GM18909 (cell line): ENCODE results near the gene GNMT.
A peak's percentile ranks its signal among the peaks of the same experiment; 100 is the strongest.

Experiments
- ATAC-seq: cut with Tn5 transposase; IDR thresholded peaks from one replicate; pipeline ENCODE4 v1.9.1; 2021; ENCODE audit warnings: mild to moderate bottlenecking; ENCODE audit not compliant: unreplicated experiment, poor library complexity

The GNMT gene

DNA sequence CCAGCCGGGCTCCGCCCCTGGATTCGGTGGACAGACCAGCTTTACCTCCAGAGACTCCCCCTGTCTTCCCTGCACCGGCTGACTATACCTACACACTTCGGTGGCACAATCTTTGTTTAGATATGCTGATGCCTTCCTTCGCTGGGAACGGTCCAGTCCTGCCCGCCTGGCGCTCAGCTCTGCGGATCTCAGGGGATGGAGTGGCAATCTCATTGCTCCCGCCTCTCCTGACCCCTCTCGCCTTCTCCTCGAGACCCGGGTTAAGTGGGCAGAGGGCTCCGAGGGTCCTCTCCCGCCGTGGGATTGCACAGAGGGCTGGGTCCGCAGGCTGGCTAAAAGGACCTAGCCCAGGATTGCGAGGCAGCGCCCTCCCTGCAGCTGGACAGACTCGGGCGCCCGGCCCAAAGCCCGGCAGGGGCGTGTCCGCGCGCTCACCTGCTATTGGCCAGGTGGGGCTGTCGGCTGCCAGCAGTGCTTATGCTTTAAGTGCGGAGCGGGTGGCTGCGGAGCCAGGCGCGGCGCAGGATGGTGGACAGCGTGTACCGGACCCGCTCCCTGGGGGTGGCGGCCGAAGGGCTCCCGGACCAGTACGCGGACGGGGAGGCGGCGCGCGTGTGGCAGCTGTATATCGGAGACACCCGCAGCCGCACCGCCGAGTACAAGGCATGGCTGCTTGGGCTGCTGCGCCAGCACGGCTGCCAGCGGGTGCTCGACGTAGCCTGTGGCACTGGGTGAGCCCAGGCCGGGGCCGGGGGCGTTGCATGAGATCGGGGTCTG lies at the start of gene GNMT:
Gene GNMT (plus strand): TSS at position 512 of the 777 bp plus-strand sequence. CDS start 14 bp downstream, at position 526.
- ATAC-seq, result no peak

DNA sequence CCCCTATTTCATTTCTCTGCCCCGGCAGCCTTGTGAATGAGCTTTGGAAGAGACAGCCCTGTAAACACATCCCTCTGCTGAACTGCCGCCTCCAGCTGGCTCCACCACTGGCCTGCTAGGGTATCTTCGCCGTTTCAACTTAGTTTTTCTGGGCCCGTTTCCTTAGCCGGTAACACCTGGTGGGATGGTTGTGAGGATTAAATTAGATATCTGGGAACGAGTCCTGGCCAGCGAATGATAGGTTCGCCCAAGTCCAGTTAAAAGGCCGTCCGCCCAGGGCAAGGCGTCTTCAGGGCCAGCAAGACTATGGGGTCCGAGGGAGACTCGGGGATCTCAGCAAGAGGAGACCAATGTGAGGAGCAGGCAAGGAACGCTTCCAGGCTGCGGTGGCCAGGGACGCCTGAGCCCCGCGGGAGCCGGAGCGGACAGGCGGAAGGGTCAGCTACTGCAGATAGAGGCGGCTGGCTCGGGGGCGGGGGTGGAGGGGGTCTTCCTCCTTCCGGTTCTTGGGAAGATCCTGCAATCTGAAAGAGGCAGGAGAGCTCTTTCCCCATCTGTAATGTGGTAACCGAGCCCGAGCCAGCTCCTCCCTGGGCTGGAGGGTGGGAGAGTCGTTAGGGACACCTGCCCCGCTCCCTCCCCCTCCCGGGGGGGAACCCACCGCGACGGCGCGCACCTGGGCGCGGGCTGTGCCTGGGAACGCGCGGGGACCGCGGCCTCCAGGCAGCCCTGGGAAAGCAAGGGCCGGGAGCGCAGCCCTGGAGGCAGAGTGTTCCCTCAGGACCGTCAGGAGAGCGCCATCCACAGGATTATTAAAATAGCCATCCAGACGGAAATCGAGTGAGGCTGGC lies 49.2 kb upstream of the GNMT start:
- no peak for ATAC-seq

DNA sequence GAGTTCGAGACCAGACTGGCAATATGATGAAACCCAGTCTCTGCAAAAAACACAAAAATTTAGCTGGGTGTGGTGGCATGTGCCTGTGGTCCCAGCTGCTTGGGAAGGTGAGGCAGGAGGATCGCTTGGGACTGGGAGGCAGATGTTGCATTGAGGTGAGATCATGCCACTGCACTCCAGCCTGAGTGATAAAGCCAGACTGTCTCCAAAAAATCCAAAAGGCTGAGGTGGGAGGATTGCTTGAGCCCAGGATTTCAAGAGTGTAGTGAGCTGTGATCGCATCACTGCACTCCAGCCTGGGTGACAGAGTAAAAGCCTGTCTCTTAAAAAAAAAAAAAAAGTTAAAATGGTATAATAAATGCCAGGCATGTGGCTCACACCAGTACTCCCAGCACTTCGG lies 46.0 kb upstream of the GNMT start:
- no peak for ATAC-seq

DNA sequence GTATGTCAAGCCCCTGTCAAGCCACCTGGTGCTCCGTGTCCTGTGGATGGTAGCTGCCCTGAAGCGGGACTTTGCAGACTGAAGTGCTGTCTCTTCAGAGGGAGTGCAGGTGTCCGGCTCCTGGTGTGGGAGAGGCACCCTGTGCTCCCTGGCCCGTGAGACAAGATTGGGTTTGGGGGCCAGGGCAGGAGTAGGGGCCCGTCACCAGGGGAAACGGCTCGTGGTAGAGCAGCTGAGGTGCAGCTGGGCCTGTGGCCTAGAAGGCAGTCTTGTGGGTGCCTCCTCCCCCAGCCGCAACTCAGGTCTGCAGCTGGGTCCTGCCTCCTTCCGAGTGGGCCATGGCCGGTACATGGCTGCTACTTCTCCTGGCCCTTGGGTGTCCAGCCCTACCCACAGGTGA lies 44.8 kb upstream of the GNMT start, which contains the start of gene PTCRA:
Gene PTCRA (plus strand): TSS at position 322 of the 400 bp plus-strand sequence. CDS start 17 bp downstream, at position 339.
- ATAC-seq, result no peak

DNA sequence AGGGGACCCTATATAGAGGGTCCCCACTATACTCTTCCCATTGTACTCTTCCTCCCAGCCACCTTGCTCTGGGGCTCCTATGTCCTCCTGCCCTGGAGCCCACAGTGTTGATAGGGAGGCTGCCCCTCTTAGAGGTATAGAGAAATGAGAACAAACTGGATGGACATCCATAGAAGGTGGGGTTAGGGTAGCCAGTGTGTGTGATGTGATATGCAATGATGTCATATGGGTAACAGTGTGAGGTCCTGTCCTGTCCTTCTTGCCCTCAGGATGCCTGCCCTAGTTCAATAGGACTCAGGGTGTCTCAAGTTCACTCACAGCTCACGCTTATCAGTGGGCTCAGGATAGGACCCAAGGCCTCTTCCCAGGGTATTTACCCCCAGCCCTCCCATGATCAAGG lies 44.3 kb upstream of the GNMT start:
- no peak for ATAC-seq

DNA sequence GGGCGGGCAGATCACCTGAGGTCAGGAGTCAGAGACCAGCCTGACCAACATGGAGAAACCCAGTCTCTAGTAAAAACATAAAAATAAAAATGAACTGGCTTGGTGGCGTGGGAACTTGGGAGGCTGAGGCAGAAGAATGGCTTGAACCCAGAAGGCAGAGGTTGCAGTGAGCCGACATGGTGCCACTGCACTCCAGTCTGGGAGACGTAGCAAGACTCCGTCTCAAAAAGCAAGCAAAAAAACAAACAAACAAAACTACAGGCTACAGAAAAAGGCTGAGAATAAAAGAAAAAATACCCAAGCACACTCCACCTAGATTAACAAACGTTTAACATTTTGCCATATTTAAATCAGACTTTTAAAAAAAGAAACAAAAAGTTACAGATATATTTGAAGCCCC lies 38.8 kb upstream of the GNMT start:
- no peak for ATAC-seq

DNA sequence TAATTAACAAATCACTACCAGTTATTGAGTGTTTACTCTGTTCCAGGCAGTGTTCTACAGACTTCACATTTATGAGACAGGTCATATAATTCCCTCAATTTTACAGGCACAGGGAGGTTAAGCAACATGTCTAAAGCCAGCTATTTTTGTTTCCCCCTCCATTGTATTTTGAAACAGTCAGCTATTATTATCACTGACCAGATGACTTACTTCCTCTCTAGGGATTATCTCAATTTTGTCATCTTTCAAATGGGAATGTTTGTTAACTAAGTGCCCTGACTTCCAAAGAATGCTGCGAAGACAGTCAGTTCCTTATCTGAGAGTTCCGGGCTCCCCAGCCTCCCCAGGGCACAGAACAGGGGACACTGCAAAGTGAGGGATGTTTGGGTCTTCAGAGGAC lies 36.9 kb upstream of the GNMT start:
- no peak for ATAC-seq

DNA sequence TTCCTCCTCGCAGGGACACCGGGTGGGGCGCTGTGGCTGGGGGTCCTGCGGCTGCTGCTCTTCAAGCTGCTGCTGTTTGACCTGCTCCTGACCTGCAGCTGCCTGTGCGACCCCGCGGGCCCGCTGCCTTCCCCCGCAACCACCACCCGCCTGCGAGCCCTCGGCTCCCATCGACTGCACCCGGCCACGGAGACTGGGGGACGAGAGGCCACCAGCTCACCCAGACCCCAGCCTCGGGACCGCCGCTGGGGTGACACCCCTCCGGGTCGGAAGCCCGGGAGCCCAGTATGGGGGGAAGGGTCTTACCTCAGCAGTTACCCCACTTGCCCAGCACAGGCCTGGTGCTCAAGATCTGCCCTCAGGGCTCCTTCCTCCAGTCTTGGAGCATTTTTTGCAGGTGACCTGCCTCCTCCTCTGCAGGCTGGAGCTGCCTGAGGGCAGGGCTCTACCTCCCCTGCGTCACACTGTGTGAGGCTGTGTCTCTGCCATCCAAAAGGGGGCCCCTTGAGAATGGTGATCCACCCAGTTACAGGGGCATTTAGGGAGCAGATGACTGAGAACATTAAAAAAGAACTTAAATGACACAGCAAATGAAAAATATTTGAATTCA lies 35.2 kb upstream of the GNMT start:
- no peak for ATAC-seq

DNA sequence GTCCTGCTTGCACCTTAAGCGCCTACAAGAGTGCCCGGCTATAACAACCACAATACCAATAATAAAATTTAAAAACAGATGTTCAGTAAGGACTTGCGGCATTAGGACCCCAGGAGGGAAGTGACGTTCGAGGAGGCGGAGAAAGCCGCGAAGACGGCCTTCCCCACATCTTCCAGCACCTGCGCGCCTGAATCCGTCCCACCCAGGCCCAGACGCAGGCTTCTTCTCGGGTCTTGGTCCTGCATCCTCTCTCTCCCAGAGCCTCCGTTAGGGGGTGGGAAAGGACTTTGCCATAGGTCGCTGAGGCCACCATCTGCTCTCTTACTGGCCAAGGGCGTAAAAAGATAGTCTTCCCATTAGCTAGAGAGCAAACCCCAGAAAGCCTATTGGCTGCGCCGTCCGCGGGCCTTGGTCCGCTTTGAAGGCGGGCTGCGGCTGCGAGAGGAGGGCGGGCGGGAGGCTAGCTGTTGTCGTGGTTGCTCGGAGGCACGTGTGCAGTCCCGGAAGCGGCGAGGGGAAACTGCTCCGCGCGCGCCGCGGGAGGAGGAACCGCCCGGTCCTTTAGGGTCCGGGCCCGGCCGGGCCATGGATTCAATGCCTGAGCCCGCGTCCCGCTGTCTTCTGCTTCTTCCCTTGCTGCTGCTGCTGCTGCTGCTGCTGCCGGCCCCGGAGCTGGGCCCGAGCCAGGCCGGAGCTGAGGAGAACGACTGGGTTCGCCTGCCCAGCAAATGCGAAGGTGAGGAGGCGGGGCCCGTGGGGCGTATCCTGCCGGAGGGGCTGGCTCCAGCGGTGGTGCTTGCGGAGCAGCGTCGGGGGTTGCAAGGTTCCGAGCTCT lies 31.4 kb upstream of the GNMT start, which contains the start of gene CNPY3:
Gene CNPY3 (plus strand): TSS at position 495 of the 835 bp plus-strand sequence. CDS start 91 bp downstream, at position 586.
- peak; percentile 81 for ATAC-seq

DNA sequence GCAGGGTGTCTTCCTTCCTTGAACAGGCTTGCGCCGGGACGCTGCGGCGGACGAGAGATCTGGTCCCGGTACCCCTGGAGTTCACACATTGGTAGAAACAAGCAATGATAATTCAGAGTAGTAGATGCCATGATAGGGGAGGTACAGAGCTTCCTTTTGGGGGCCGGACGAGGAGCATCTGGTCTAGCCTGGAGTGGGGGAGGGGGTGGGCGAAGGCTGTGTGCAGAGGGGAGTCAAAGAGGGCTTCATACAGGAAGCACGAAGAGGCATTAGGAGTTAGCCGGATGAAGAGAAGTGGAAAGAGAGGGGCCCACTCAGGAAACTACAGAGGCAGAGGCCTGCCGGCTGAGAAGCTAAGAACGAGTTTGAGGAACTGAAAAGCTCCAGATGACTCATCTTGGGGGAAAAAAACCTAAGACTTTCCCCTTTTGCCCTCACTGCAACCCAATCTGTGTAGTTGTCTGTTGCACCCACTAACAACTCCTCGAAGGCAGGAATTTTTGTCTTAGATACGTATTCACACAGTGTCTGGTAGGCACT lies 30.7 kb upstream of the GNMT start:
- ATAC-seq, result peak; percentile 51

DNA sequence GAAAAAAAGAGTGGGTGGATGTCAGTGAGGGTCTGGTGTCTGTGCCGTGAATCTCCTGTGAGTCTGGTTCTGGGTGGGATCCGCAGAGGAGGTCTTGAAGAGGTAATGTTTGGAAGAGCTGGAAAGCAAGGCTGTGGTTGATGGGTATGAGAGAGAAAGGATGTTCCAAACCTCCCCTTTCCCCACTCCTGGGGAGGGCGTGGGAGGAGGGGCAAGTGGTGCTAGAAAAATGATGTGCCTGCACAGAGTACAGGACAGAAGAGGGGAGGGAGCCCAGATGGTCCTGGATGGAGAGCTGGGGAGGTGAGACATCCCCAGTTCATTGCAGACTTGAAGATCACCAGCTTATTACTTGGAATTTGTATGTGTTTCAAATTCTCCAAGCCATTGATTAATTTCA lies 28.1 kb upstream of the GNMT start:
- no peak for ATAC-seq

DNA sequence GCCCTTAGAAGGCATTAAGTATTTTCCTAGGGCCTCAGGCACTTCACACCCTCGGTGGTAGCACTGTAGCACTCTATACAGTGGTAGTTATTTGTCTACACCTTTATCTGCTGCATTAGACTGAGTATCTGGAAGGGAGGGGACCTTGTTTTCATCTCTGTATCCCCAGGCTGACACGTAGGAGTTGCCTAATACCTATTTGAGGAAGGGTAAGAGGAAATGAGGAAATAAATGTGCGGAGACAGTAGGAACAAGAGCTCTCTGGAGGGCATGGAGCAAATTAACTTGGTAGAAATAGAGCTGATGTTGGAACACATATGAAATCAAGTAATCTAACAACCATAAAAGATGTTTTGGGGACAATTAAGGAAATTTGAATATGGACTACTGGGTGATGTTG lies 27.3 kb upstream of the GNMT start:
- ATAC-seq, result no peak

DNA sequence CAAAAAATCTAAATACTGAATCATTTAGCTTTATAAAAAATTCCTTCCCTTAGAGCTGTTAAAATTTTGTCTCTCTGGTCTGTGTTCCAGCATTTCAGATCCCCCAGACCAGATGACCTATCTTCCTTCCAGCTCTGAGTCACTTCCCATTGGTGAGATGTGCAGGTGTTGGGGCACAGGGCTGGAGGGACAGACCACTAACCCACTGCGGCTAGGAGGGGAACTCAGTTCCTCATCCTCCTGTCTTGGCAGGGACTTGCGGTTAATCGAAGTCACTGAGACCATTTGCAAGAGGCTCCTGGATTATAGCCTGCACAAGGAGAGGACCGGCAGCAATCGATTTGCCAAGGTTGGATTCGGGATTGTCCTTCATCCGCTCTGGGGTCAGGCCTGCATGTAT lies 25.2 kb upstream of the GNMT start:
- ATAC-seq, result no peak

DNA sequence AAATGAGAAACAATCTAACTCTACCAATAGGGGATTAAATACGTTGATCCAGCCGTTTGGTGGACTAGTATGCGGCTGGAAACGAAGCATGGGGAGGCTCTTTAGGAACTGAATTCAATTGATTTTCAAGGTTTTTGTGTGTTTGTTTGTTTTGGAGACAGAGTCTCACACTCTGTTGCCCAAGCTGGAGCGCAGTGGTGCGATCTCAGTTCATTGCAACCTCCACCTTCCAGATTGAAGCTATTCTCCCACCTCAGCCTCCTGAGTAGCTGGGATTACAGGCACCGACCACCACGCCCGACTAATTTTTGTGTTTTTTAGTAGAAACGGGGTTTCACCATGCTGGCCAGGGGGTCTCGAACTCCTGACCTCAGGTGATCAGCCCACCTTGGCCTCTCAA lies 24.2 kb upstream of the GNMT start:
- ATAC-seq, result no peak

DNA sequence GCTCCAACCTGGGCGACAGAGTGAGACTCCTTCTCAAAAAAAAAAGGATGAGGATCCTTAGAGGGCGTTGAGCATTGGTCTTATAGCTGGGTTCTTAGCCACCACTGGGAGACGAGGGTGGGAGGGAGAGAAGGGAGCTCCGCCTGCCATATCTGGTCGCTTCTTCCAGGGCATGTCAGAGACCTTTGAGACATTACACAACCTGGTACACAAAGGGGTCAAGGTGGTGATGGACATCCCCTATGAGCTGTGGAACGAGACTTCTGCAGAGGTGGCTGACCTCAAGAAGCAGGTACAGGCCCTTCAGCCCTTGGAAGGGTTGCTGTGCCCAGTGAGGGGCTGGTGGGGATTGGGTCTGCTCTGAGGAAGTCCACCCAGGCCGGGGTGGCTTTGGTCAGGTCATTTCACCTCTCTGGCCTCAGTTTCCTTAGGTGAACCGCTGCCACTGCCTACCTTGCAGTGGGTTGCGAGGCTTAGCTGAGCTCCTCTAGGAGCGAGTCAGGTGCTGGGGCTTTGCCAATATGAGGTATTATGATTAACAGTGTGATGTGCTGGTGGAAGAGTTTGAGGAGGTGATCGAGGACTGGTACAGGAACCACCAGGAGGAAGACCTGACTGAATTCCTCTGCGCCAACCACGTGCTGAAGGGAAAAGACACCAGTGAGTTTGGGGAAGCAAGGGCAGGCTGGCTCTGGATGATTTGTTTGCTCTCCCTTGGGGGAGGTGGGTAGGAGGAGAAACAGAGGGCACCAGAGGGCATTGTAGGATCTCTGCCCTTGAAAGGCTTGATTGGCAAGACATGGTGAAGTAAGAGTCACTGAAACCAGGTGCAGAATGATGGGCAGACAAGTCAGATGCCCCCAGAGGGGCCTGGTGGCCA lies 22.8 kb upstream of the GNMT start:
- ATAC-seq, result no peak

DNA sequence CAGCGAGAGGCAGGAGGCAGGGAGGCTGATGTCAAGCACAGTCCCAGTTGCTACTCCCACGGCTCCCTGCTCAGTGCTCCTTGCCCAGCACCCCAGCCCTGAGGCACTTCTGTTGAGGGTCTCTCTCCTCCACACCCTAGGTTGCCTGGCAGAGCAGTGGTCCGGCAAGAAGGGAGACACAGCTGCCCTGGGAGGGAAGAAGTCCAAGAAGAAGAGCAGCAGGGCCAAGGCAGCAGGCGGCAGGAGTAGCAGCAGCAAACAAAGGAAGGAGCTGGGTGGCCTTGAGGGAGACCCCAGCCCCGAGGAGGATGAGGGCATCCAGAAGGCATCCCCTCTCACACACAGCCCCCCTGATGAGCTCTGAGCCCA lies 22.1 kb upstream of the GNMT start:
- ATAC-seq, result no peak

DNA sequence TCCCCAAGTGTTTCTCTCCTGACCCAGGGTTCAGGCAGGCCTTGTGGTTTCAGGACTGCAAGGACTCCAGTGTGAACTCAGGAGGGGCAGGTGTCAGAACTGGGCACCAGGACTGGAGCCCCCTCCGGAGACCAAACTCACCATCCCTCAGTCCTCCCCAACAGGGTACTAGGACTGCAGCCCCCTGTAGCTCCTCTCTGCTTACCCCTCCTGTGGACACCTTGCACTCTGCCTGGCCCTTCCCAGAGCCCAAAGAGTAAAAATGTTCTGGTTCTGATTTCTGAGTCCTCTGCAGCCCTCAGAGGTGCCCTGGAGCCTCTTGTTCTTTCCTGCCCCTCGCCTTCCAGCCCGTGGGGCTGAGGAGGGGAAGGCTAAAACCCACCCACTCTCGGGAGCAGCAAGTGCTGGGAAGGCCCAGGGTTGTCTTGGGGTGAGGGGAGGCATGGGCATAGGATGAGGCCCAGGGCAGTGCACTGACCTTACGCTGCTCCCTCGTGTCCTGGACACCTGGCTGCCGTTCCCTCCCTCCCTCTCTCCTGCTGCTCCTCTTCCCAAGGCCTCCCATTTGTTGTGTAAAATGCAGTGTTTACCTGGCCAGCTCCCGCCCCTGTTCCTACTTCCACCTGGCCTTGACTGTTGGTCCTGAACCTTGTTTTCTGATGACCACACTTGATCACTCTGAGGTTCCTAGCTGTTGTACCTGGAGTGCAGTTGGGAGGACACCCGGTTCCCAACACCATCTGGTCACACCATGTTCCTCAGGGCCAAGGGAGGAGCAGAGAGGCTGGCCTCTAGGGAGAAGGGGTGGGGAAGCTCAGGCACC lies 21.4 kb upstream of the GNMT start:
- ATAC-seq, result no peak

DNA sequence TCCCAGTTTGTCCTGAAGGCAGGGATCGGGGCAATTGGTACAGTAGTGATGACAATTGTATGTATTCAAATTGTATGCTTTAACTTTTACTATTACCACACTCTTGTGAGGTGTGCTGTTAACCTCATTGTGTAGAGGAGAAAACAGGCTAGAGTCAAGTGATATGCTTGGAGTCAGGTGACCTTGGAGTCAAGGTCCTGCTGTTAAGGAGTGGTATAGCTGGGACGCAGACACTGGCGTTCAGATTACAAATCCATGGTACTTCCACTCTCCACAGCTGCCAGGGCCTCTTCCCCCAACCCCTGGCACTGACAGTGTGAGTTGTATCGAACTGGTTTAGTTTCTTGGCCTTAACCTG lies 20.8 kb upstream of the GNMT start:
- ATAC-seq, result no peak
